Endodermal cell (in vitro differentiated cells): ENCODE data around the gene PPM1G. TPM values are rescaled to one million over a fixed set of nuclear protein-coding genes. Genes with fewer than 3 reads are reported as not detected.

Source experiments
- DNase-seq: peaks from one replicate; pipeline ENCODE4 v3.0.0-alpha.2; 2017
- H3K27ac ChIP-seq: 2 replicates; pipeline ENCODE4 v1.5.1; 2013; ENCODE audit warnings: mild to moderate bottlenecking, low read depth, low read length, moderate library complexity
- H3K27me3 ChIP-seq: 2 replicates; pipeline ENCODE4 v1.6.1; 2013; ENCODE audit warnings: mild to moderate bottlenecking, low read length, moderate library complexity; ENCODE audit not compliant: insufficient read depth, control insufficient read depth, poor library complexity, severe bottlenecking
- H3K36me3 ChIP-seq: 2 replicates; pipeline ENCODE4 v1.7.0; 2013; ENCODE audit warnings: mild to moderate bottlenecking, low read length, moderate library complexity; ENCODE audit not compliant: control insufficient read depth, insufficient read depth
- H3K4me1 ChIP-seq: one replicate; pipeline ENCODE4 v1.7.0; 2013; ENCODE audit warnings: low read length; ENCODE audit not compliant: control insufficient read depth, insufficient read depth
- H3K4me3 ChIP-seq: 2 replicates; pipeline ENCODE4 v1.5.1; 2013; ENCODE audit warnings: mild to moderate bottlenecking, low read length, moderate library complexity
- H3K9ac ChIP-seq: 2 replicates; pipeline ENCODE4 v1.6.1; 2013; ENCODE audit warnings: mild to moderate bottlenecking, low read length, moderate library complexity; ENCODE audit not compliant: poor library complexity, severe bottlenecking; ENCODE audit errors: extremely low read depth
- H3K9me3 ChIP-seq: 2 replicates; pipeline ENCODE4 v1.6.1; 2013; ENCODE audit warnings: mild to moderate bottlenecking, low read length, moderate library complexity; ENCODE audit not compliant: control insufficient read depth
- H3K27ac Mint-ChIP-seq: 2 replicates; pipeline ENCODE4 v1.8.0; 2020; ENCODE audit warnings: mixed read lengths
- H3K27me3 Mint-ChIP-seq: 2 replicates; pipeline ENCODE4 v1.8.0; 2021; ENCODE audit warnings: mild to moderate bottlenecking, mixed read lengths; ENCODE audit not compliant: insufficient read depth
- H3K36me3 Mint-ChIP-seq: 2 replicates; pipeline ENCODE4 v1.8.0; 2020; ENCODE audit warnings: low read depth, mixed read lengths
- H3K4me1 Mint-ChIP-seq: 2 replicates; pipeline ENCODE4 v1.8.0; 2020; ENCODE audit warnings: mixed read lengths
- H3K4me3 Mint-ChIP-seq: 2 replicates; pipeline ENCODE4 v1.8.0; 2020; ENCODE audit warnings: mild to moderate bottlenecking, moderate library complexity, mixed read lengths
- H3K9me3 Mint-ChIP-seq: 2 replicates; pipeline ENCODE4 v1.8.0; 2020; ENCODE audit warnings: mild to moderate bottlenecking, mixed read lengths
- WGBS, 2 experiments: methylation state at CpG; one replicate each; pipeline versions ENCODE4 v1.1.5 to v1.1.7; 2013; ENCODE audit warnings: missing lambda C conversion rate in 2 of 2, mixed read lengths in 1 of 2; ENCODE audit not compliant: insufficient coverage in 1 of 2, insufficient read length in 1 of 2; 5-methylcytosine and 5-hydroxymethylcytosine counted together
- total RNA-seq, 2 donors: library from RNA; stranded (reverse); fragmentation: NEBNext Ultra II Directional in 1 of 2; extraction: Animal tissue kit (Norgen Biotek cat#: 25700) in 1 of 2; gene quantifications; 2 replicates in 1 of 2; 3 replicates in 1 of 2; pipeline ENCODE4 v1.2.1, GENCODE V29; 2021
- TF ChIP-seq, protein P1 (sequence below): fragments of 200-600 bp; sonication (generic); conservative IDR thresholded peaks from 2 replicates; pipeline ENCODE4 v1.5.0; 2021; ENCODE audit warnings: antibody characterized with exemption, mild to moderate bottlenecking

The PPM1G gene
- total RNA-seq, 2 donors from 2014 or later, result 124 to 125 TPM

DNA sequence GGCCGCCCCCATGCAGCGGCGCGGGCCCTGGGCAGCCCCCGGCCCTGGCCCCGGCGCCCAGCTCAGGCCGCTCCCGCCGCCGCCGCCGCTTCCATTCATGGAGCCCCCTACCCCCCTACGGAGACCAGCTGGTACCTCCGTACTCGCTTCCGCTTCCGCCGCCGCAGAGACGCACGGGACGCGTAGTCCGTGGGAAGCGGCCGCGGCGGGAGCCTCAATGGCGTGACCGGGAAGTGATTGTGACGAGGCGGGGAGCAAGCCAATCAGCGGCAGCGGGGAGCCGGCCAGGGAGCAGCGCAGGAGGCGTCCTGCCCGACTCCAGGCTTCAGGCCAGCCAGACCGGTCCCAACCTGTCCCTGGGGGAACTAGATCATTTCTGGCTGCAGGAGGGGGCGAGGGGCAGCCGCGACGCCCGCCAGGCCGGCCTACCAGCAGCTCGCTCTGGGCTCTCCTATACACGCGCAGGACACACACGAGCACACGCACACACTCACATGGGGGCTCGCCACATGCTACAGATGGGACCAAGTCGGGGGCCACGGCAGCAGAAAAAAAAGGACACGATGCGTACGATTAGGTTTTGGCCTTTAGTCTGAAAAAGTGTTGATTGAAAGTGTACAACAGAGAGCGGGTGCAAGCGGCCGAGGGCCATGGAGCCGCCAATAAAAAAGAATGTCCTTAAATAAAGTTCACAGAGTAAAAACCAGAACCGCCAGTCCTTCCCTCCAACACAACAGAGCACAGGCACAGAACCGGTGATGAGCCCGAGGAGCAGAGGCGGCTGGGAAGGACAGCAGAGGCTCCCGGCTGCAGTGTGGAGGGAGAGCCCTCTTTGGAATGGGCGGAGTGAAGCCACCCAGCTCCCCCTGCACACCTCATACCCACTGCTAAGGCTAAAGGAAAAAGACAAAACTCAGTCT lies 28.5 kb downstream of the PPM1G start, which contains the start of gene ZNF513:
ZNF513 (minus strand) TSS at position 109 of the 920 bp plus-strand sequence. CDS start 208 bp downstream, outside the sequence.
- Mint-ChIP-seq H3K27ac (peak within 1 kb of the TSS; percentile 98), H3K4me3 (peak within 1 kb of the TSS; percentile 92), H3K9me3 (no peaks in the 10 kb centered on the region), H3K4me1 (peaks cover 19% of the 10 kb centered on the region), H3K36me3 (peaks cover 60% of the 10 kb centered on the region), H3K27me3 (no peaks in the 10 kb centered on the region)
- Histone ChIP-seq H3K4me3 (peak within 1 kb of the TSS; percentile 90), H3K4me1 (peaks cover 4% of the 10 kb centered on the region), H3K9ac (peak within 1 kb of the TSS; percentile 77), H3K27me3 (no peaks in the 10 kb centered on the region), H3K36me3 (peaks cover 79% of the 10 kb centered on the region), H3K27ac (peak within 1 kb of the TSS; percentile 96), H3K9me3 (no peaks in the 10 kb centered on the region)
- peak; percentile 99 for DNase-seq
- TF ChIP-seq, protein P1, sequence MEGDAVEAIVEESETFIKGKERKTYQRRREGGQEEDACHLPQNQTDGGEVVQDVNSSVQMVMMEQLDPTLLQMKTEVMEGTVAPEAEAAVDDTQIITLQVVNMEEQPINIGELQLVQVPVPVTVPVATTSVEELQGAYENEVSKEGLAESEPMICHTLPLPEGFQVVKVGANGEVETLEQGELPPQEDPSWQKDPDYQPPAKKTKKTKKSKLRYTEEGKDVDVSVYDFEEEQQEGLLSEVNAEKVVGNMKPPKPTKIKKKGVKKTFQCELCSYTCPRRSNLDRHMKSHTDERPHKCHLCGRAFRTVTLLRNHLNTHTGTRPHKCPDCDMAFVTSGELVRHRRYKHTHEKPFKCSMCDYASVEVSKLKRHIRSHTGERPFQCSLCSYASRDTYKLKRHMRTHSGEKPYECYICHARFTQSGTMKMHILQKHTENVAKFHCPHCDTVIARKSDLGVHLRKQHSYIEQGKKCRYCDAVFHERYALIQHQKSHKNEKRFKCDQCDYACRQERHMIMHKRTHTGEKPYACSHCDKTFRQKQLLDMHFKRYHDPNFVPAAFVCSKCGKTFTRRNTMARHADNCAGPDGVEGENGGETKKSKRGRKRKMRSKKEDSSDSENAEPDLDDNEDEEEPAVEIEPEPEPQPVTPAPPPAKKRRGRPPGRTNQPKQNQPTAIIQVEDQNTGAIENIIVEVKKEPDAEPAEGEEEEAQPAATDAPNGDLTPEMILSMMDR, result no peak
- 26 to 30% methylated on average over 32 to 67 of the region's 67 CpGs for WGBS, 2 experiments

- Histone ChIP-seq H3K27ac (peak overlapping the region; percentile 96), H3K4me1 (peaks cover 4% of the 10 kb centered on the region), H3K36me3 (peaks cover 80% of the 10 kb centered on the region), H3K9ac (peak overlapping the region; percentile 77), H3K27me3 (no peaks in the 10 kb centered on the region), H3K9me3 (no peaks in the 10 kb centered on the region), H3K4me3 (peak overlapping the region; percentile 90)
- Mint-ChIP-seq H3K4me3 (peak overlapping the region; percentile 92), H3K9me3 (no peaks in the 10 kb centered on the region), H3K4me1 (peaks cover 19% of the 10 kb centered on the region), H3K27ac (peak overlapping the region; percentile 98), H3K36me3 (peaks cover 59% of the 10 kb centered on the region), H3K27me3 (no peaks in the 10 kb centered on the region)
- 2 to 6% methylated on average over 3 to 35 of the region's 35 CpGs for WGBS, 2 experiments
- TF ChIP-seq, protein P1, result no peak
- peak; percentile 65 for DNase-seq
Measured at GRCh38 chr2:27379836-27380625, 29.4 kb downstream of the PPM1G start.

GRCh38 chr2:27379383-27379835 lies 30.0 kb downstream of the PPM1G start:
- Histone ChIP-seq H3K27ac (no peak overlapping the region), H3K36me3 (peaks cover 80% of the 10 kb centered on the region), H3K4me3 (peak overlapping the region; percentile 90), H3K27me3 (no peaks in the 10 kb centered on the region), H3K9ac (peak overlapping the region; percentile 77), H3K4me1 (peaks cover 4% of the 10 kb centered on the region), H3K9me3 (no peaks in the 10 kb centered on the region)
- no peak for DNase-seq
- TF ChIP-seq, protein P1, result no peak
- no peaks in the 10 kb centered on the region for H3K9me3 Mint-ChIP-seq
- H3K27me3 Mint-ChIP-seq, result no peaks in the 10 kb centered on the region
- H3K4me3 Mint-ChIP-seq, result peak overlapping the region; percentile 92
- peak overlapping the region; percentile 98 for H3K27ac Mint-ChIP-seq
- peaks cover 62% of the 10 kb centered on the region for H3K36me3 Mint-ChIP-seq
- WGBS, 2 experiments, result 86 to 96% methylated on average over 1 to 2 of the region's 2 CpGs
- H3K4me1 Mint-ChIP-seq, result peaks cover 19% of the 10 kb centered on the region
